ENCODE data around the gene ACAN. TPM values are rescaled to one million over a fixed set of nuclear protein-coding genes. Genes with fewer than 3 reads are reported as not detected.
A peak's percentile ranks its signal among the peaks of the same experiment; 100 is the strongest.

ACAN gene
- total and polyA plus RNA-seq, 9 of the 15 experiments (the other 6 are each of a cell fraction or from before 2014, with no cell fraction given), result not detected

DNA sequence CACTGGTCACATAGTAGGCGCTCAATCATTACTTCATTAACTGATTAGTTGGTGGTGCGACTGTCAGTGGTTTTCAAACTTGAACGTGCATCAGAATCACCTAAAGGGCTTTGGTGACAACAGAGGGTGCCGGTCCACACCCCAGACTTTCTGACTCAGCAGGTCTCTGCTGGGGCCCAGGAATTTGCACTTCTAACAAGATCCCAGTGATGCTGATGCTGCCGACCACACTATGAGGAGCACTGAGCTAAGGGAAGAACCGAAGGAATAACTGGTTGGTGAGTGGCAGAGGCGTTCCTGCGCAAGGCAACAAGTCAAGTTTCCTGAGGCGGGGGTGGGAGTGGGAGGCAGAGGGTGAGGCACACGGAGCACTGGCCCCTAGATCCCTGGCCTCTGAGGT, 73.3 kb downstream of the ACAN start (continued):
- TF ChIP-seq SNRNP70 (optimal IDR thresholded peaks at IDR 0.05; ENCODE audit: low read depth, low read length), result no peak
- TF ChIP-seq CEBPG (CRISPR knock-in tag; IDR thresholded peaks at IDR 0.05), result no peak
- TF ChIP-seq CEBPG (tag; conservative IDR thresholded peaks at IDR 0.05 in 1 of 2, IDR thresholded peaks at IDR 0.05 in 1 of 2), result no peak
- TF ChIP-seq MAFG (tag; conservative IDR thresholded peaks at IDR 0.05), result peak; percentile 48
- no peak for TF ChIP-seq NR1H2 (CRISPR knock-in tag; IDR thresholded peaks at IDR 0.05)
- TF ChIP-seq LCOR (CRISPR knock-in tag; IDR thresholded peaks at IDR 0.05), result no peak
- TF ChIP-seq, protein P1, sequence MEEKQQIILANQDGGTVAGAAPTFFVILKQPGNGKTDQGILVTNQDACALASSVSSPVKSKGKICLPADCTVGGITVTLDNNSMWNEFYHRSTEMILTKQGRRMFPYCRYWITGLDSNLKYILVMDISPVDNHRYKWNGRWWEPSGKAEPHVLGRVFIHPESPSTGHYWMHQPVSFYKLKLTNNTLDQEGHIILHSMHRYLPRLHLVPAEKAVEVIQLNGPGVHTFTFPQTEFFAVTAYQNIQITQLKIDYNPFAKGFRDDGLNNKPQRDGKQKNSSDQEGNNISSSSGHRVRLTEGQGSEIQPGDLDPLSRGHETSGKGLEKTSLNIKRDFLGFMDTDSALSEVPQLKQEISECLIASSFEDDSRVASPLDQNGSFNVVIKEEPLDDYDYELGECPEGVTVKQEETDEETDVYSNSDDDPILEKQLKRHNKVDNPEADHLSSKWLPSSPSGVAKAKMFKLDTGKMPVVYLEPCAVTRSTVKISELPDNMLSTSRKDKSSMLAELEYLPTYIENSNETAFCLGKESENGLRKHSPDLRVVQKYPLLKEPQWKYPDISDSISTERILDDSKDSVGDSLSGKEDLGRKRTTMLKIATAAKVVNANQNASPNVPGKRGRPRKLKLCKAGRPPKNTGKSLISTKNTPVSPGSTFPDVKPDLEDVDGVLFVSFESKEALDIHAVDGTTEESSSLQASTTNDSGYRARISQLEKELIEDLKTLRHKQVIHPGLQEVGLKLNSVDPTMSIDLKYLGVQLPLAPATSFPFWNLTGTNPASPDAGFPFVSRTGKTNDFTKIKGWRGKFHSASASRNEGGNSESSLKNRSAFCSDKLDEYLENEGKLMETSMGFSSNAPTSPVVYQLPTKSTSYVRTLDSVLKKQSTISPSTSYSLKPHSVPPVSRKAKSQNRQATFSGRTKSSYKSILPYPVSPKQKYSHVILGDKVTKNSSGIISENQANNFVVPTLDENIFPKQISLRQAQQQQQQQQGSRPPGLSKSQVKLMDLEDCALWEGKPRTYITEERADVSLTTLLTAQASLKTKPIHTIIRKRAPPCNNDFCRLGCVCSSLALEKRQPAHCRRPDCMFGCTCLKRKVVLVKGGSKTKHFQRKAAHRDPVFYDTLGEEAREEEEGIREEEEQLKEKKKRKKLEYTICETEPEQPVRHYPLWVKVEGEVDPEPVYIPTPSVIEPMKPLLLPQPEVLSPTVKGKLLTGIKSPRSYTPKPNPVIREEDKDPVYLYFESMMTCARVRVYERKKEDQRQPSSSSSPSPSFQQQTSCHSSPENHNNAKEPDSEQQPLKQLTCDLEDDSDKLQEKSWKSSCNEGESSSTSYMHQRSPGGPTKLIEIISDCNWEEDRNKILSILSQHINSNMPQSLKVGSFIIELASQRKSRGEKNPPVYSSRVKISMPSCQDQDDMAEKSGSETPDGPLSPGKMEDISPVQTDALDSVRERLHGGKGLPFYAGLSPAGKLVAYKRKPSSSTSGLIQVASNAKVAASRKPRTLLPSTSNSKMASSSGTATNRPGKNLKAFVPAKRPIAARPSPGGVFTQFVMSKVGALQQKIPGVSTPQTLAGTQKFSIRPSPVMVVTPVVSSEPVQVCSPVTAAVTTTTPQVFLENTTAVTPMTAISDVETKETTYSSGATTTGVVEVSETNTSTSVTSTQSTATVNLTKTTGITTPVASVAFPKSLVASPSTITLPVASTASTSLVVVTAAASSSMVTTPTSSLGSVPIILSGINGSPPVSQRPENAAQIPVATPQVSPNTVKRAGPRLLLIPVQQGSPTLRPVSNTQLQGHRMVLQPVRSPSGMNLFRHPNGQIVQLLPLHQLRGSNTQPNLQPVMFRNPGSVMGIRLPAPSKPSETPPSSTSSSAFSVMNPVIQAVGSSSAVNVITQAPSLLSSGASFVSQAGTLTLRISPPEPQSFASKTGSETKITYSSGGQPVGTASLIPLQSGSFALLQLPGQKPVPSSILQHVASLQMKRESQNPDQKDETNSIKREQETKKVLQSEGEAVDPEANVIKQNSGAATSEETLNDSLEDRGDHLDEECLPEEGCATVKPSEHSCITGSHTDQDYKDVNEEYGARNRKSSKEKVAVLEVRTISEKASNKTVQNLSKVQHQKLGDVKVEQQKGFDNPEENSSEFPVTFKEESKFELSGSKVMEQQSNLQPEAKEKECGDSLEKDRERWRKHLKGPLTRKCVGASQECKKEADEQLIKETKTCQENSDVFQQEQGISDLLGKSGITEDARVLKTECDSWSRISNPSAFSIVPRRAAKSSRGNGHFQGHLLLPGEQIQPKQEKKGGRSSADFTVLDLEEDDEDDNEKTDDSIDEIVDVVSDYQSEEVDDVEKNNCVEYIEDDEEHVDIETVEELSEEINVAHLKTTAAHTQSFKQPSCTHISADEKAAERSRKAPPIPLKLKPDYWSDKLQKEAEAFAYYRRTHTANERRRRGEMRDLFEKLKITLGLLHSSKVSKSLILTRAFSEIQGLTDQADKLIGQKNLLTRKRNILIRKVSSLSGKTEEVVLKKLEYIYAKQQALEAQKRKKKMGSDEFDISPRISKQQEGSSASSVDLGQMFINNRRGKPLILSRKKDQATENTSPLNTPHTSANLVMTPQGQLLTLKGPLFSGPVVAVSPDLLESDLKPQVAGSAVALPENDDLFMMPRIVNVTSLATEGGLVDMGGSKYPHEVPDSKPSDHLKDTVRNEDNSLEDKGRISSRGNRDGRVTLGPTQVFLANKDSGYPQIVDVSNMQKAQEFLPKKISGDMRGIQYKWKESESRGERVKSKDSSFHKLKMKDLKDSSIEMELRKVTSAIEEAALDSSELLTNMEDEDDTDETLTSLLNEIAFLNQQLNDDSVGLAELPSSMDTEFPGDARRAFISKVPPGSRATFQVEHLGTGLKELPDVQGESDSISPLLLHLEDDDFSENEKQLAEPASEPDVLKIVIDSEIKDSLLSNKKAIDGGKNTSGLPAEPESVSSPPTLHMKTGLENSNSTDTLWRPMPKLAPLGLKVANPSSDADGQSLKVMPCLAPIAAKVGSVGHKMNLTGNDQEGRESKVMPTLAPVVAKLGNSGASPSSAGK (IDR thresholded peaks at IDR 0.05), result no peak
- TF ChIP-seq RBM15 (IDR thresholded peaks at IDR 0.05; ENCODE audit: insufficient read depth, low read length), result no peak
- TF ChIP-seq NELFE (IDR thresholded peaks at IDR 0.05; ENCODE audit: insufficient read depth, insufficient read length), result no peak
- peak; percentile 15; the same call in 1 of the 2 replicates for TF ChIP-seq MAFK (IDR thresholded peaks at IDR 0.05; ENCODE audit: low read length)
- no peak for TF ChIP-seq XRCC4 (IDR thresholded peaks at IDR 0.05; ENCODE audit: extremely low read depth, insufficient read depth, insufficient read length)
- TF ChIP-seq IRF2 (CRISPR knock-in tag; IDR thresholded peaks at IDR 0.05), result no peak
- TF ChIP-seq, protein P2, sequence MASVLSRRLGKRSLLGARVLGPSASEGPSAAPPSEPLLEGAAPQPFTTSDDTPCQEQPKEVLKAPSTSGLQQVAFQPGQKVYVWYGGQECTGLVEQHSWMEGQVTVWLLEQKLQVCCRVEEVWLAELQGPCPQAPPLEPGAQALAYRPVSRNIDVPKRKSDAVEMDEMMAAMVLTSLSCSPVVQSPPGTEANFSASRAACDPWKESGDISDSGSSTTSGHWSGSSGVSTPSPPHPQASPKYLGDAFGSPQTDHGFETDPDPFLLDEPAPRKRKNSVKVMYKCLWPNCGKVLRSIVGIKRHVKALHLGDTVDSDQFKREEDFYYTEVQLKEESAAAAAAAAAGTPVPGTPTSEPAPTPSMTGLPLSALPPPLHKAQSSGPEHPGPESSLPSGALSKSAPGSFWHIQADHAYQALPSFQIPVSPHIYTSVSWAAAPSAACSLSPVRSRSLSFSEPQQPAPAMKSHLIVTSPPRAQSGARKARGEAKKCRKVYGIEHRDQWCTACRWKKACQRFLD (CRISPR knock-in tag; IDR thresholded peaks at IDR 0.05), result no peak
- TF ChIP-seq, protein P3, sequence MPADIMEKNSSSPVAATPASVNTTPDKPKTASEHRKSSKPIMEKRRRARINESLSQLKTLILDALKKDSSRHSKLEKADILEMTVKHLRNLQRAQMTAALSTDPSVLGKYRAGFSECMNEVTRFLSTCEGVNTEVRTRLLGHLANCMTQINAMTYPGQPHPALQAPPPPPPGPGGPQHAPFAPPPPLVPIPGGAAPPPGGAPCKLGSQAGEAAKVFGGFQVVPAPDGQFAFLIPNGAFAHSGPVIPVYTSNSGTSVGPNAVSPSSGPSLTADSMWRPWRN (IDR thresholded peaks at IDR 0.05; ENCODE audit: low read depth), result no peak
- TF ChIP-seq GTF2A2 (tag; IDR thresholded peaks at IDR 0.05), result no peak
- no peak for TF ChIP-seq PCBP1 (IDR thresholded peaks at IDR 0.05; ENCODE audit: low read depth, low read length, poor library complexity, severe bottlenecking)

Measured in K562 (cell line).